IMR-90 (cell line): ENCODE data around the gene COX19. TPM values are rescaled to one million over a fixed set of nuclear protein-coding genes. Genes with fewer than 3 reads are reported as not detected.

ENCODE experiments used
- ATAC-seq: fragments of 200-7000 bp; cut with Tn5 transposase; 2 replicates; pipeline ENCODE4 v1.9.1; 2020; ENCODE audit warnings: low read depth, mild to moderate bottlenecking, moderate library complexity
- BruUV-seq: library from RNA; stranded (reverse); fragments of 400-500 nt; replicated peaks from 2 replicates; lab custom pipeline; 2021; lab: Mats Ljungman, UMichigan
- CTCF ChIA-PET: fragments of 300-600 bp; formaldehyde crosslinking; extraction: SDS; loops from one replicate; lab custom pipeline; 2021; ENCODE audit warnings: antibody characterized with exemption; lab: Yijun Ruan, JAX
- POLR2A ChIA-PET: fragments of 300-600 bp; sonication (Branson Sonifier 250); formaldehyde crosslinking; loops from one replicate; lab custom pipeline; 2022; ENCODE audit warnings: antibody characterized with exemption; ENCODE audit not compliant: unreplicated experiment; lab: Charles Lee
- DNase-seq: peaks from one replicate; pipeline ENCODE4 v3.0.0; 2013
- H2AFZ ChIP-seq: replicated peaks from 2 replicates; pipeline ENCODE3; 2013; ENCODE audit warnings: low read length, mild to moderate bottlenecking; ENCODE audit not compliant: poor library complexity
- H2AK5ac ChIP-seq: 2 replicates; pipeline ENCODE4 v1.6.1; 2013; ENCODE audit warnings: low read depth, low read length, inconsistent platforms
- H2AK9ac ChIP-seq: replicated peaks from 2 replicates; pipeline ENCODE3; 2013; ENCODE audit warnings: mild to moderate bottlenecking, low read depth, low read length, moderate library complexity; ENCODE audit not compliant: poor library complexity
- H2BK120ac ChIP-seq: 2 replicates; pipeline ENCODE4 v1.6.1; 2013; ENCODE audit warnings: low read depth, low read length, inconsistent platforms
- H2BK15ac ChIP-seq: 3 replicates; pipeline ENCODE4 v1.6.1; 2013; ENCODE audit warnings: low read depth, low read length, inconsistent platforms
- H2BK20ac ChIP-seq: 2 replicates; pipeline ENCODE4 v1.6.1; 2013; ENCODE audit warnings: low read depth, mild to moderate bottlenecking, inconsistent platforms, low read length, moderate library complexity
- H2BK5ac ChIP-seq: 2 replicates; pipeline ENCODE4 v1.6.1; 2013; ENCODE audit warnings: mild to moderate bottlenecking, low read depth, low read length, inconsistent platforms; ENCODE audit not compliant: poor library complexity, severe bottlenecking
- H3K14ac ChIP-seq: replicated peaks from 2 replicates; pipeline ENCODE4 v1.6.1; 2013; ENCODE audit warnings: low read depth, low read length, inconsistent platforms
- H3K18ac ChIP-seq: 2 replicates; pipeline ENCODE4 v1.6.1; 2013; ENCODE audit warnings: low read depth, low read length, control low read depth
- H3K23ac ChIP-seq: 2 replicates; pipeline ENCODE4 v1.6.1; 2013; ENCODE audit warnings: low read depth, low read length, inconsistent platforms
- H3K27ac ChIP-seq: 2 replicates; pipeline ENCODE4 v1.5.1; 2013; ENCODE audit warnings: mild to moderate bottlenecking, control low read depth, low read length; ENCODE audit not compliant: insufficient read depth
- H3K27me3 ChIP-seq: 2 replicates; pipeline ENCODE4 v1.6.1; 2013; ENCODE audit warnings: low read length; ENCODE audit not compliant: control insufficient read depth, insufficient read depth
- H3K36me3 ChIP-seq: 2 replicates; pipeline ENCODE4 v1.6.1; 2013; ENCODE audit warnings: low read length, mixed read lengths; ENCODE audit not compliant: control insufficient read depth, insufficient read depth
- H3K4ac ChIP-seq: 2 replicates; pipeline ENCODE4 v1.6.1; 2013; ENCODE audit warnings: low read depth, low read length, inconsistent platforms
- H3K4me1 ChIP-seq: 2 replicates; pipeline ENCODE4 v1.6.1; 2013; ENCODE audit warnings: low read length, mixed read lengths; ENCODE audit not compliant: control insufficient read depth, insufficient read depth
- H3K4me2 ChIP-seq: 2 replicates; pipeline ENCODE4 v1.6.1; 2013; ENCODE audit warnings: low read depth, mild to moderate bottlenecking, control low read depth, low read length, moderate library complexity
- H3K4me3 ChIP-seq: 2 replicates; pipeline ENCODE4 v1.5.1; 2013; ENCODE audit warnings: low read depth, mild to moderate bottlenecking, control low read depth, low read length, moderate library complexity; ENCODE audit not compliant: insufficient read depth
- H3K56ac ChIP-seq: 2 replicates; pipeline ENCODE4 v1.6.1; 2013; ENCODE audit warnings: low read length, inconsistent platforms; ENCODE audit not compliant: insufficient read depth; ENCODE audit errors: extremely low read depth
- H3K79me1 ChIP-seq, 2 experiments: 2 replicates each; pipeline ENCODE4 v1.6.1; 2013; ENCODE audit warnings: low read length in 2 of 2, inconsistent platforms in 1 of 2, low read depth in 1 of 2
- H3K9ac ChIP-seq: 2 replicates; pipeline ENCODE4 v1.6.1; 2013; ENCODE audit warnings: low read depth, low read length, control low read depth
- H3K9me1 ChIP-seq: 2 replicates; pipeline ENCODE4 v1.6.1; 2013; ENCODE audit warnings: low read length, inconsistent platforms; ENCODE audit not compliant: insufficient read depth
- H3K9me3 ChIP-seq: 2 replicates; pipeline ENCODE4 v1.6.1; 2013; ENCODE audit warnings: low read length; ENCODE audit not compliant: control insufficient read depth, insufficient read depth
- H4K20me1 ChIP-seq: 2 replicates; pipeline ENCODE4 v1.6.1; 2013; ENCODE audit warnings: low read length, inconsistent platforms; ENCODE audit not compliant: insufficient read depth
- H4K5ac ChIP-seq: 2 replicates; pipeline ENCODE4 v1.6.1; 2013; ENCODE audit warnings: mild to moderate bottlenecking, low read depth, low read length, control low read depth
- H4K8ac ChIP-seq, 2 experiments: 2 replicates each; pipeline ENCODE4 v1.6.1; 2013; ENCODE audit warnings: low read depth in 2 of 2, low read length in 2 of 2, control low read depth in 1 of 2, inconsistent platforms in 1 of 2
- H4K91ac ChIP-seq: 2 replicates; pipeline ENCODE4 v1.6.1; 2013; ENCODE audit warnings: low read depth, low read length, inconsistent platforms; ENCODE audit not compliant: insufficient read depth
- BHLHE40 ChIP-seq: fragments of 150-350 bp; IDR thresholded peaks from 2 replicates; pipeline ENCODE4 v1.6.1; 2016; ENCODE audit warnings: mild to moderate bottlenecking, low read depth, low read length
- CEBPB ChIP-seq: IDR thresholded peaks from 2 replicates; pipeline ENCODE4 v1.6.1; 2012; ENCODE audit warnings: low read depth, low read length, improper control_type of control experiment
- CHD1 ChIP-seq: IDR thresholded peaks from 2 replicates; pipeline ENCODE4 v1.6.1; 2012; ENCODE audit warnings: low read depth, low read length, improper control_type of control experiment
- ELK1 ChIP-seq: fragments of 150-350 bp; IDR thresholded peaks from 2 replicates; pipeline ENCODE4 v1.6.1; 2016; ENCODE audit warnings: low read depth, mild to moderate bottlenecking, low read length, moderate library complexity, borderline replicate concordance
- FOS ChIP-seq: fragments of 150-350 bp; IDR thresholded peaks from 2 replicates; pipeline ENCODE4 v1.6.1; 2016; ENCODE audit warnings: low read depth, low read length
- MAFK ChIP-seq: IDR thresholded peaks from 2 replicates; pipeline ENCODE4 v1.6.1; 2012; ENCODE audit warnings: low read depth, low read length, improper control_type of control experiment
- MAZ ChIP-seq: IDR thresholded peaks from 2 replicates; pipeline ENCODE4 v1.6.1; 2012; ENCODE audit warnings: low read depth, mild to moderate bottlenecking, low read length, improper control_type of control experiment, moderate library complexity, borderline replicate concordance
- MXI1 ChIP-seq: IDR thresholded peaks from 2 replicates; pipeline ENCODE4 v1.6.1; 2012; ENCODE audit warnings: low read depth, mild to moderate bottlenecking, low read length, moderate library complexity, borderline replicate concordance
- NFE2L2 ChIP-seq: fragments of 150-350 bp; IDR thresholded peaks from 2 replicates; pipeline ENCODE4 v1.6.1; 2016; ENCODE audit warnings: low read depth, mild to moderate bottlenecking, low read length
- POLR2A ChIP-seq: IDR thresholded peaks from 2 replicates; pipeline ENCODE4 v1.6.1; 2012; ENCODE audit warnings: mild to moderate bottlenecking, low read depth, low read length
- RAD21 ChIP-seq: IDR thresholded peaks from 2 replicates; pipeline ENCODE4 v1.6.1; 2012; ENCODE audit warnings: low read length, improper control_type of control experiment
- RCOR1 ChIP-seq: IDR thresholded peaks from 2 replicates; pipeline ENCODE4 v1.6.1; 2012; ENCODE audit warnings: mild to moderate bottlenecking, low read length, improper control_type of control experiment; ENCODE audit not compliant: insufficient replicate concordance
- RFX5 ChIP-seq: IDR thresholded peaks from 2 replicates; pipeline ENCODE4 v1.8.0; 2012; ENCODE audit warnings: low read depth, mild to moderate bottlenecking, low read length, moderate library complexity
- SMC3 ChIP-seq: fragments of 150-350 bp; IDR thresholded peaks from 2 replicates; pipeline ENCODE4 v1.6.1; 2016; ENCODE audit warnings: low read depth, mild to moderate bottlenecking, antibody characterized with exemption, low read length, moderate library complexity
- USF2 ChIP-seq: fragments of 150-350 bp; IDR thresholded peaks from 2 replicates; pipeline ENCODE4 v1.6.1; 2017; ENCODE audit warnings: mild to moderate bottlenecking, antibody characterized with exemption, low read length, low read depth
- WGBS, 2 experiments: methylation state at CpG; one replicate each; pipeline versions ENCODE4 v1.1.5 to v1.1.7; 2013; ENCODE audit warnings: missing lambda C conversion rate in 2 of 2; ENCODE audit not compliant: insufficient read length in 1 of 2; ENCODE audit errors: extremely low coverage in 2 of 2; 5-methylcytosine and 5-hydroxymethylcytosine counted together
- dilution Hi-C: fragments of 300-500 bp; cut with HindIII; formaldehyde crosslinking; loops from one replicate; pipeline ENCODE4 v1.14.3; 2018; ENCODE audit warnings: low sequenced_read_pairs; ENCODE audit not compliant: unreplicated experiment
- in situ Hi-C: fragments of 300-500 bp; cut with MboI; formaldehyde crosslinking; loops from 3 replicates; pipeline ENCODE4 v1.14.3; 2019; ENCODE audit warnings: low sequenced_read_pairs, inconsistent platforms, mixed read lengths
- intact Hi-C: fragments of 100-400 bp; cut with micrococcal nuclease; formaldehyde crosslinking; loops from 2 replicates; pipeline ENCODE4 v1.10.0; 2022
- polyA plus RNA-seq, 3 experiments: library from polyadenylated mRNA; depleted of rRNA; stranded (reverse); fragments of >200 nt; gene quantifications; 2 replicates each; pipeline ENCODE4 v1.2.3, GENCODE V29; 2012; ENCODE audit warnings: low replicate concordance in 1 of 3
- total RNA-seq: library from RNA; depleted of rRNA; stranded (reverse); fragments of >200 nt; gene quantifications from 2 replicates; pipeline ENCODE4 v1.2.3, GENCODE V29; 2012
- TF ChIP-seq, protein P1 (sequence below): conservative IDR thresholded peaks from 2 replicates; pipeline ENCODE4 v1.5.1; 2012; ENCODE audit warnings: mild to moderate bottlenecking, low read depth, low read length, improper control_type of control experiment

Gene COX19
- total and polyA plus RNA-seq, 2 of the 4 experiments (the other 2 are of a cell fraction) = 3.9 to 7.3 TPM

GRCh38 chr7:972110-972509 is 3.2 kb downstream of the COX19 start:
- in situ Hi-C loops = no loop called here
- H3K23ac ChIP-seq = no peak overlapping the region
- TF ChIP-seq BHLHE40 = no peak
- TF ChIP-seq ELK1 = no peak
- no peak for TF ChIP-seq RCOR1
- TF ChIP-seq NFE2L2 = no peak
- no peak for TF ChIP-seq CEBPB
- TF ChIP-seq MAZ = no peak
- no peak for TF ChIP-seq USF2
- TF ChIP-seq POLR2A = no peak
- TF ChIP-seq CHD1 = no peak
- no peak for TF ChIP-seq SMC3
- no peak for TF ChIP-seq FOS
- no peak for TF ChIP-seq MAFK
- no peak for TF ChIP-seq RFX5
- TF ChIP-seq MXI1 = no peak
- TF ChIP-seq RAD21 = no peak
- TF ChIP-seq, protein P1, sequence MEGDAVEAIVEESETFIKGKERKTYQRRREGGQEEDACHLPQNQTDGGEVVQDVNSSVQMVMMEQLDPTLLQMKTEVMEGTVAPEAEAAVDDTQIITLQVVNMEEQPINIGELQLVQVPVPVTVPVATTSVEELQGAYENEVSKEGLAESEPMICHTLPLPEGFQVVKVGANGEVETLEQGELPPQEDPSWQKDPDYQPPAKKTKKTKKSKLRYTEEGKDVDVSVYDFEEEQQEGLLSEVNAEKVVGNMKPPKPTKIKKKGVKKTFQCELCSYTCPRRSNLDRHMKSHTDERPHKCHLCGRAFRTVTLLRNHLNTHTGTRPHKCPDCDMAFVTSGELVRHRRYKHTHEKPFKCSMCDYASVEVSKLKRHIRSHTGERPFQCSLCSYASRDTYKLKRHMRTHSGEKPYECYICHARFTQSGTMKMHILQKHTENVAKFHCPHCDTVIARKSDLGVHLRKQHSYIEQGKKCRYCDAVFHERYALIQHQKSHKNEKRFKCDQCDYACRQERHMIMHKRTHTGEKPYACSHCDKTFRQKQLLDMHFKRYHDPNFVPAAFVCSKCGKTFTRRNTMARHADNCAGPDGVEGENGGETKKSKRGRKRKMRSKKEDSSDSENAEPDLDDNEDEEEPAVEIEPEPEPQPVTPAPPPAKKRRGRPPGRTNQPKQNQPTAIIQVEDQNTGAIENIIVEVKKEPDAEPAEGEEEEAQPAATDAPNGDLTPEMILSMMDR = no peak
- no peak for ATAC-seq
- ChIA-PET POLR2A (no interaction called here), CTCF (interaction anchor here (3.6 kb wide), 1 partner anchor 21 kb away, joined by 11 read pairs; no protein-coding TSS in a partner anchor)
- H2BK15ac ChIP-seq = no peak overlapping the region
- no peak overlapping the region for H4K5ac ChIP-seq
- no peak overlapping the region for H3K9ac ChIP-seq
- no peak overlapping the region for H3K14ac ChIP-seq
- no peak overlapping the region for H4K8ac ChIP-seq
- H3K4me2 ChIP-seq = no peak overlapping the region
- peaks cover 4% of the 10 kb centered on the region for H3K4me1 ChIP-seq
- H3K27me3 ChIP-seq = no peaks in the 10 kb centered on the region
- H3K9me1 ChIP-seq = peaks cover 2% of the 10 kb centered on the region; the same call in 1 of the 2 replicates
- no peak overlapping the region for H4K91ac ChIP-seq
- H4K20me1 ChIP-seq = peaks cover 59% of the 10 kb centered on the region
- H3K18ac ChIP-seq = no peak overlapping the region
- no peak overlapping the region for H2AFZ ChIP-seq
- H2AK5ac ChIP-seq = no peak overlapping the region
- H2BK20ac ChIP-seq = no peak overlapping the region
- H2AK9ac ChIP-seq = no peak overlapping the region
- H3K27ac ChIP-seq = no peak overlapping the region
- dilution Hi-C loops = no loop called here
- no peak overlapping the region for H3K4me3 ChIP-seq
- intact Hi-C loops = no loop called here
- peaks cover 34% of the 10 kb centered on the region for H3K36me3 ChIP-seq
- H3K9me3 ChIP-seq = no peaks in the 10 kb centered on the region
- no peak overlapping the region for H2BK120ac ChIP-seq
- BruUV-seq = no TSS peak
- no peak overlapping the region for H2BK5ac ChIP-seq
- H3K4ac ChIP-seq = no peak overlapping the region
- WGBS, 2 experiments = 90% methylated on average over 2 of the region's 12 CpGs; no CpG with 5 or more reads in 1 of the 2 experiments
- H3K56ac ChIP-seq = no peak overlapping the region
- DNase-seq = no peak
- peaks cover 23 to 53% of the 10 kb centered on the region in 2 experiments for H3K79me1 ChIP-seq
